ENCODE data around the gene ZNF462.

The ZNF462 gene

GRCh38 chr9:106893088-106893487 is 30.1 kb downstream of the ZNF462 start:
- Histone ChIP-seq H3K79me2 (ENCODE audit: insufficient read depth, low read length) (peaks cover 12% of the 10 kb centered on the region), H3K9ac (ENCODE audit: low read depth, low read length, poor library complexity, severe bottlenecking) (no peak overlapping the region), H3K9me2 (replicated peaks; ENCODE audit: low read depth, low read length) (no peaks in the 10 kb centered on the region), H3K4me3 (ENCODE audit: low read length, poor library complexity, severe bottlenecking) (no peak overlapping the region), H3K36me3 (ENCODE audit: insufficient read depth, low read length) (no peaks in the 10 kb centered on the region), H3K27me3 (ENCODE audit: insufficient read depth, low read length, poor library complexity, severe bottlenecking) (no peaks in the 10 kb centered on the region), H3K9me3 (ENCODE audit: insufficient read depth, low read depth, low read length) (no peaks in the 10 kb centered on the region), H3K4me1 (ENCODE audit: insufficient read depth, low read length, poor library complexity, severe bottlenecking) (no peaks in the 10 kb centered on the region), H4K20me1 (ENCODE audit: insufficient read depth, low read length, poor library complexity, severe bottlenecking) (peaks cover 8% of the 10 kb centered on the region), H3F3A (ENCODE audit: low read depth) (no peaks in the 10 kb centered on the region), H3K4me2 (ENCODE audit: low read depth, low read length, poor library complexity, severe bottlenecking) (no peak overlapping the region), H2AFZ (ENCODE audit: low read length) (no peak overlapping the region)
- TF ChIP-seq EZH2phosphoT487 (IDR thresholded peaks at IDR 0.05; ENCODE audit: borderline replicate concordance) (no peak), CTCF (conservative IDR thresholded peaks at IDR 0.05; ENCODE audit: low read length) (no peak)

- no peaks in the 10 kb centered on the region for H3K27me3 ChIP-seq (ENCODE audit: insufficient read depth, low read length, poor library complexity, severe bottlenecking)
- no peaks in the 10 kb centered on the region for H3F3A ChIP-seq (ENCODE audit: low read depth)
- H3K9me2 ChIP-seq (replicated peaks; ENCODE audit: low read depth, low read length) = no peaks in the 10 kb centered on the region
- no peak overlapping the region for H3K4me2 ChIP-seq (ENCODE audit: low read depth, low read length, poor library complexity, severe bottlenecking)
- TF ChIP-seq EZH2phosphoT487 (IDR thresholded peaks at IDR 0.05; ENCODE audit: borderline replicate concordance) (no peak), CTCF (conservative IDR thresholded peaks at IDR 0.05; ENCODE audit: low read length) (no peak)
- no peak overlapping the region for H2AFZ ChIP-seq (ENCODE audit: low read length)
- no peaks in the 10 kb centered on the region for H3K36me3 ChIP-seq (ENCODE audit: insufficient read depth, low read length)
- no peaks in the 10 kb centered on the region for H4K20me1 ChIP-seq (ENCODE audit: insufficient read depth, low read length, poor library complexity, severe bottlenecking)
- H3K4me3 ChIP-seq (ENCODE audit: low read length, poor library complexity, severe bottlenecking) = no peak overlapping the region
- no peak overlapping the region for H3K9ac ChIP-seq (ENCODE audit: low read depth, low read length, poor library complexity, severe bottlenecking)
- H3K79me2 ChIP-seq (ENCODE audit: insufficient read depth, low read length) = peaks cover 10% of the 10 kb centered on the region
- H3K9me3 ChIP-seq (ENCODE audit: insufficient read depth, low read depth, low read length) = no peaks in the 10 kb centered on the region
- no peaks in the 10 kb centered on the region for H3K4me1 ChIP-seq (ENCODE audit: insufficient read depth, low read length, poor library complexity, severe bottlenecking)
These were observed 33.7 kb downstream of the ZNF462 start for GRCh38 chr9:106896695-106897094.

GRCh38 chr9:106897236-106897635 is 34.3 kb downstream of the ZNF462 start:
- H3K4me1 ChIP-seq (ENCODE audit: insufficient read depth, low read length, poor library complexity, severe bottlenecking) = no peaks in the 10 kb centered on the region
- H3K4me2 ChIP-seq (ENCODE audit: low read depth, low read length, poor library complexity, severe bottlenecking) = no peak overlapping the region
- H3F3A ChIP-seq (ENCODE audit: low read depth) = no peaks in the 10 kb centered on the region
- no peaks in the 10 kb centered on the region for H3K9me3 ChIP-seq (ENCODE audit: insufficient read depth, low read depth, low read length)
- no peaks in the 10 kb centered on the region for H3K9me2 ChIP-seq (replicated peaks; ENCODE audit: low read depth, low read length)
- no peak for TF ChIP-seq EZH2phosphoT487 (IDR thresholded peaks at IDR 0.05; ENCODE audit: borderline replicate concordance)
- TF ChIP-seq CTCF (conservative IDR thresholded peaks at IDR 0.05; ENCODE audit: low read length) = no peak
- H4K20me1 ChIP-seq (ENCODE audit: insufficient read depth, low read length, poor library complexity, severe bottlenecking) = no peaks in the 10 kb centered on the region
- H3K27me3 ChIP-seq (ENCODE audit: insufficient read depth, low read length, poor library complexity, severe bottlenecking) = no peaks in the 10 kb centered on the region
- peaks cover 10% of the 10 kb centered on the region for H3K79me2 ChIP-seq (ENCODE audit: insufficient read depth, low read length)
- no peak overlapping the region for H3K4me3 ChIP-seq (ENCODE audit: low read length, poor library complexity, severe bottlenecking)
- no peaks in the 10 kb centered on the region for H3K36me3 ChIP-seq (ENCODE audit: insufficient read depth, low read length)
- H3K9ac ChIP-seq (ENCODE audit: low read depth, low read length, poor library complexity, severe bottlenecking) = no peak overlapping the region
- no peak overlapping the region for H2AFZ ChIP-seq (ENCODE audit: low read length)

Measured in Loucy (cell line).